Measurements from ENCODE around the gene PRR35.

The PRR35 gene

GRCh38 chr16:534856-535445 lies 25.2 kb upstream of the PRR35 start:
- peaks cover 99% of the 10 kb centered on the region for H3K79me2 ChIP-seq (ENCODE audit: control insufficient read depth, low read length)
- TF ChIP-seq EZH2phosphoT487 (IDR thresholded peaks at IDR 0.05; ENCODE audit: borderline replicate concordance, low read length): no peak
- TF ChIP-seq CTCF (IDR thresholded peaks at IDR 0.05; ENCODE audit: low read depth, low read length, poor library complexity, severe bottlenecking): no peak
- no peaks in the 10 kb centered on the region for H3K9me3 ChIP-seq (ENCODE audit: control insufficient read depth, insufficient read depth, low read length)

GRCh38 chr16:535446-536405 lies 24.5 kb upstream of the PRR35 start:
- no peak overlapping the region for H3K4me3 ChIP-seq (ENCODE audit: low read length)
- TF ChIP-seq EZH2phosphoT487 (IDR thresholded peaks at IDR 0.05; ENCODE audit: borderline replicate concordance, low read length): no peak
- no peak for TF ChIP-seq CTCF (IDR thresholded peaks at IDR 0.05; ENCODE audit: low read depth, low read length, poor library complexity, severe bottlenecking)
- no peaks in the 10 kb centered on the region for H3K9me3 ChIP-seq (ENCODE audit: control insufficient read depth, insufficient read depth, low read length)
- H3K36me3 ChIP-seq (ENCODE audit: control insufficient read depth, low read length): peaks cover 36% of the 10 kb centered on the region; the same call in 1 of the 2 replicates
- H4K20me1 ChIP-seq (ENCODE audit: control insufficient read depth, insufficient read depth, low read depth, low read length): no peaks in the 10 kb centered on the region; the same call in none of the 2 replicates
- no peaks in the 10 kb centered on the region for H3F3A ChIP-seq (ENCODE audit: control insufficient read depth, insufficient read depth)
- H3K79me2 ChIP-seq (ENCODE audit: control insufficient read depth, low read length): peaks cover 99% of the 10 kb centered on the region
- no peaks in the 10 kb centered on the region for H3K27me3 ChIP-seq (ENCODE audit: control insufficient read depth, low read length)
- H3K4me1 ChIP-seq (ENCODE audit: control insufficient read depth, low read length): no peaks in the 10 kb centered on the region
- no peak overlapping the region for H3K27ac ChIP-seq (ENCODE audit: low read depth, low read length)
- no peaks in the 10 kb centered on the region for H3K9me2 ChIP-seq (replicated peaks; ENCODE audit: control insufficient read depth, low read length)
- H3K4me2 ChIP-seq (ENCODE audit: low read length): no peak overlapping the region

More at GRCh38 chr16:534856-535445, 25.2 kb upstream of the PRR35 start:
- H3K4me1 ChIP-seq (ENCODE audit: control insufficient read depth, low read length): peaks cover 1% of the 10 kb centered on the region; the same call in 1 of the 2 replicates
- H3K9me2 ChIP-seq (replicated peaks; ENCODE audit: control insufficient read depth, low read length): no peaks in the 10 kb centered on the region
- H3K36me3 ChIP-seq (ENCODE audit: control insufficient read depth, low read length): peaks cover 39% of the 10 kb centered on the region
- H3K4me2 ChIP-seq (ENCODE audit: low read length): no peak overlapping the region
- H3F3A ChIP-seq (ENCODE audit: control insufficient read depth, insufficient read depth): no peaks in the 10 kb centered on the region
- H3K4me3 ChIP-seq (ENCODE audit: low read length): no peak overlapping the region
- no peak overlapping the region for H3K27ac ChIP-seq (ENCODE audit: low read depth, low read length)
- peaks cover 6% of the 10 kb centered on the region for H4K20me1 ChIP-seq (ENCODE audit: control insufficient read depth, insufficient read depth, low read depth, low read length)
- no peaks in the 10 kb centered on the region for H3K27me3 ChIP-seq (ENCODE audit: control insufficient read depth, low read length)

- no peaks in the 10 kb centered on the region for H3K4me1 ChIP-seq (ENCODE audit: control insufficient read depth, low read length)
Measured at GRCh38 chr16:536746-537145, 23.4 kb upstream of the PRR35 start.

More at GRCh38 chr16:536746-537145, 23.4 kb upstream of the PRR35 start:
- Histone ChIP-seq H3K27ac (ENCODE audit: low read depth, low read length) (no peak overlapping the region), H3K4me3 (ENCODE audit: low read length) (no peak overlapping the region), H3K4me2 (ENCODE audit: low read length) (no peak overlapping the region), H3K79me2 (ENCODE audit: control insufficient read depth, low read length) (peaks cover 99% of the 10 kb centered on the region), H3K36me3 (ENCODE audit: control insufficient read depth, low read length) (peaks cover 38% of the 10 kb centered on the region; the same call in 1 of the 2 replicates), H3K27me3 (ENCODE audit: control insufficient read depth, low read length) (no peaks in the 10 kb centered on the region), H3K9me3 (ENCODE audit: control insufficient read depth, insufficient read depth, low read length) (no peaks in the 10 kb centered on the region), H3K9me2 (replicated peaks; ENCODE audit: control insufficient read depth, low read length) (no peaks in the 10 kb centered on the region), H4K20me1 (ENCODE audit: control insufficient read depth, insufficient read depth, low read depth, low read length) (no peaks in the 10 kb centered on the region), H3F3A (ENCODE audit: control insufficient read depth, insufficient read depth) (no peaks in the 10 kb centered on the region)
- TF ChIP-seq EZH2phosphoT487 (IDR thresholded peaks at IDR 0.05; ENCODE audit: borderline replicate concordance, low read length) (no peak), CTCF (IDR thresholded peaks at IDR 0.05; ENCODE audit: low read depth, low read length, poor library complexity, severe bottlenecking) (no peak)

Data from DOHH2 (cell line).